Loucy (cell line): Measurements from ENCODE around the gene STAT5A.
"Not testable (repeated sequence)": the region's sequence is repeated elsewhere in the genome, so short reads cannot be mapped to it uniquely, and the experiment has no call there.

Experiments used
- H2AFZ ChIP-seq: fragments of 200-600 bp; sonication (generic); 2 replicates; pipeline ENCODE4 v1.6.0; 2016; ENCODE audit warnings: antibody characterized with exemption, mild to moderate bottlenecking, low read length, moderate library complexity
- H3F3A ChIP-seq: fragments of 200-600 bp; 2 replicates; pipeline ENCODE4 v1.6.0; 2016; ENCODE audit warnings: antibody characterized with exemption, low read depth, mild to moderate bottlenecking
- H3K27me3 ChIP-seq: fragments of 200-600 bp; sonication (generic); 2 replicates; pipeline ENCODE4 v1.6.1; 2014; ENCODE audit warnings: low read length, mild to moderate bottlenecking; ENCODE audit not compliant: insufficient read depth, poor library complexity, severe bottlenecking
- H3K36me3 ChIP-seq: fragments of 200-600 bp; sonication (generic); 2 replicates; pipeline ENCODE4 v1.6.1; 2016; ENCODE audit warnings: low read length; ENCODE audit not compliant: insufficient read depth
- H3K4me1 ChIP-seq: fragments of 200-600 bp; sonication (generic); 2 replicates; pipeline ENCODE4 v1.5.1; 2014; ENCODE audit warnings: low read length, mild to moderate bottlenecking; ENCODE audit not compliant: insufficient read depth, poor library complexity, severe bottlenecking
- H3K4me2 ChIP-seq: fragments of 200-600 bp; sonication (generic); 2 replicates; pipeline ENCODE4 v1.6.0; 2014; ENCODE audit warnings: antibody characterized with exemption, low read length, low read depth, mild to moderate bottlenecking; ENCODE audit not compliant: poor library complexity, severe bottlenecking
- H3K4me3 ChIP-seq: fragments of 200-600 bp; sonication (generic); 2 replicates; pipeline ENCODE4 v1.5.1; 2014; ENCODE audit warnings: low read length, mild to moderate bottlenecking, mixed read lengths; ENCODE audit not compliant: poor library complexity, severe bottlenecking
- H3K79me2 ChIP-seq: fragments of 200-600 bp; sonication (generic); 2 replicates; pipeline ENCODE4 v1.6.1; 2014; ENCODE audit warnings: low read length; ENCODE audit not compliant: insufficient read depth
- H3K9ac ChIP-seq: fragments of 200-600 bp; sonication (generic); 2 replicates; pipeline ENCODE4 v1.6.0; 2014; ENCODE audit warnings: mild to moderate bottlenecking, low read depth, low read length, moderate library complexity; ENCODE audit not compliant: poor library complexity, severe bottlenecking
- H3K9me2 ChIP-seq: fragments of 200-600 bp; sonication (generic); replicated peaks from 2 replicates; pipeline ENCODE4 v1.6.1; 2016; ENCODE audit warnings: low read depth, low read length, mixed read lengths
- H3K9me3 ChIP-seq: fragments of 200-600 bp; sonication (generic); 2 replicates; pipeline ENCODE4 v1.6.1; 2014; ENCODE audit warnings: mild to moderate bottlenecking, antibody characterized with exemption, low read length, low read depth; ENCODE audit not compliant: insufficient read depth
- H4K20me1 ChIP-seq: fragments of 200-600 bp; sonication (generic); 2 replicates; pipeline ENCODE4 v1.6.0; 2014; ENCODE audit warnings: antibody characterized with exemption, low read length, mild to moderate bottlenecking; ENCODE audit not compliant: insufficient read depth, poor library complexity, severe bottlenecking
- CTCF ChIP-seq: fragments of 200-600 bp; sonication (generic); conservative IDR thresholded peaks from 2 replicates; pipeline ENCODE4 v1.5.1; 2014; ENCODE audit warnings: mild to moderate bottlenecking, antibody characterized with exemption, low read length
- EZH2phosphoT487 ChIP-seq: fragments of 200-600 bp; IDR thresholded peaks from 2 replicates; pipeline ENCODE4 v1.6.1; 2018; ENCODE audit warnings: antibody characterized with exemption, mild to moderate bottlenecking, moderate library complexity, borderline replicate concordance

Gene STAT5A

GRCh38 chr17:42354956-42355843, 66.9 kb downstream of the STAT5A start:
- Histone ChIP-seq H3K79me2 (peaks cover 81% of the 10 kb centered on the region), H3K4me2 (no peak overlapping the region), H3K4me3 (no peak overlapping the region)

GRCh38 chr17:42358434-42358833, 70.1 kb downstream of the STAT5A start:
- peaks cover 15% of the 10 kb centered on the region for H3K4me1 ChIP-seq
- no peaks in the 10 kb centered on the region; the same call in 1 of the 2 replicates for H3K36me3 ChIP-seq
- H3K4me3 ChIP-seq = no peak overlapping the region
- H4K20me1 ChIP-seq = peaks cover 31% of the 10 kb centered on the region
- no peaks in the 10 kb centered on the region for H3K9me2 ChIP-seq
- H3K9ac ChIP-seq = no peak overlapping the region
- no peaks in the 10 kb centered on the region for H3K27me3 ChIP-seq
- no peak overlapping the region for H2AFZ ChIP-seq
- H3F3A ChIP-seq = no peaks in the 10 kb centered on the region
- H3K79me2 ChIP-seq = peaks cover 92% of the 10 kb centered on the region
- H3K9me3 ChIP-seq = no peaks in the 10 kb centered on the region
- TF ChIP-seq CTCF (no peak), EZH2phosphoT487 (no peak)
- H3K4me2 ChIP-seq = no peak overlapping the region

More at GRCh38 chr17:42354956-42355843, 66.9 kb downstream of the STAT5A start:
- TF ChIP-seq CTCF (no peak), EZH2phosphoT487 (no peak)
- no peak overlapping the region for H2AFZ ChIP-seq
- H3K9me2 ChIP-seq = no peaks in the 10 kb centered on the region
- H3K36me3 ChIP-seq = no peaks in the 10 kb centered on the region; the same call in 1 of the 2 replicates
- no peaks in the 10 kb centered on the region for H3K27me3 ChIP-seq
- H3K9me3 ChIP-seq = no peaks in the 10 kb centered on the region
- H3K9ac ChIP-seq = no peak overlapping the region
- H3K4me1 ChIP-seq = peaks cover 10% of the 10 kb centered on the region
- H3F3A ChIP-seq = no peaks in the 10 kb centered on the region
- H4K20me1 ChIP-seq = peaks cover 30% of the 10 kb centered on the region

GRCh38 chr17:42359133-42359532, 70.8 kb downstream of the STAT5A start:
- Histone ChIP-seq H3K36me3 (no peaks in the 10 kb centered on the region; the same call in 1 of the 2 replicates), H3K4me2 (no peak overlapping the region), H3F3A (no peaks in the 10 kb centered on the region), H4K20me1 (peaks cover 25% of the 10 kb centered on the region), H3K9me3 (no peaks in the 10 kb centered on the region), H3K4me1 (peaks cover 15% of the 10 kb centered on the region), H3K27me3 (no peaks in the 10 kb centered on the region), H3K9ac (no peak overlapping the region), H3K4me3 (no peak overlapping the region), H3K9me2 (no peaks in the 10 kb centered on the region), H2AFZ (no peak overlapping the region), H3K79me2 (peaks cover 92% of the 10 kb centered on the region)
- TF ChIP-seq EZH2phosphoT487 (no peak), CTCF (no peak)

- not testable (repeated sequence) for H3K36me3 ChIP-seq, H3K9me3 ChIP-seq, H3K27me3 ChIP-seq, H3F3A ChIP-seq, H3K9ac ChIP-seq, H3K9me2 ChIP-seq, H3K4me3 ChIP-seq, H2AFZ ChIP-seq, H3K4me2 ChIP-seq
- Histone ChIP-seq H4K20me1 (peaks cover 29% of the 10 kb centered on the region), H3K4me1 (peaks cover 11% of the 10 kb centered on the region), H3K79me2 (peaks cover 92% of the 10 kb centered on the region)
Observed at GRCh38 chr17:42360388-42360787, 72.1 kb downstream of the STAT5A start.
